ENCODE results near the gene TRPC4AP. TPM values are rescaled to one million over a fixed set of nuclear protein-coding genes. Genes with fewer than 3 reads are reported as not detected.

The TRPC4AP gene
- total RNA-seq, 2 experiments from 2014 or later: 59.9 to 60.6 TPM

DNA sequence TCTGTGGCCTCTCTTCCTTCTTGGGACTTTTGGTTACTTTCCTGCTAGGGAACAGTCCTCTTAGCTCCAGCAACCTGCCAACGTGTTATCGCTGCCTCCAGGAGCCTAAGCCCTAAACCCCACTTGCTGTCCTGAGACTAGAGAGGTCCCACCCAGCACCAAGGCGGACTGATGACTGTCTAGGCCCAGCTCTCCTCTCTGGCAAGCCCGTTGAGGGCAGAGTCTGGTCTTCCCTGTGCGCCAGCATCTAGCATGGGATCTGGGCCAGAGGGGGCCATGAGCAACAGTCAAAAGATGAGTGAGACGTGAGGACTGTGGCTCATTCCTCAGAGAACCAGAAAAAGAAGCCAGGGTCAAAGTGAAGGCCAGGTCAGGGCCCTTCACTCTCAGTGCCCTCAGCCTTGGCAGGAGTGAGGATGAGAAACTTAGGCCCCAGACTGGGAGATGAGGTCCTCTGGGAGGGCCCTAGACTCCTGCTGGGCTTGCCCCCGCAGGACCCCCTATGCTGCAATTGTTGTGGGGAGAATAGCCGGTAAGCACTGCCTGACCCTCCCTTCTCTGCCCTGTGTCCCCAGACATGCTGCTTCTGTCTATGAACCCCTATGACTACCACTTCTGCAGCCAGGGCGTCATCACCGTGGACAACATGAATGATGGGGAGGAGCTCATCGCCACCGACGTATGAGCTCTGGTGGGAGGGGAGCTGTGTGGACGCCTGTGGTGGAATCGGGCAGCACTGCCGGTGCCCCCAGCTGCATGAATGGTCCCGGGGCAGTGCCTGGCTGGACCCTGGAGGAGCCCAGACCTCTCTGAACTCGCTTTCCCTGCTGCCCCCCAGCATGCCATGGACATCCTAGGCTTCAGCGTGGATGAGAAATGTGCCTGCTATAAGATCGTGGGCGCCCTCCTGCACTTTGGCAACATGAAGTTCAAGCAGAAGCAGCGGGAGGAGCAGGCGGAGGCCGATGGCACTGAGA is 106.0 kb downstream of the TRPC4AP start:
- Mint-ChIP-seq H3K36me3 (no peaks in the 10 kb centered on the region), H3K4me3 (no peak overlapping the region), H3K27ac (no peak overlapping the region), H3K9me3 (no peaks in the 10 kb centered on the region), H3K4me1 (peaks cover 2% of the 10 kb centered on the region), H3K27me3 (peaks cover 7% of the 10 kb centered on the region)
- no peak for ATAC-seq (ENCODE audit: low read depth)
- POLR2A ChIA-PET: interaction anchor here (1.5 kb wide), 1 partner anchor 111 kb away, joined by 4 read pairs; the partner anchor contains the start of gene ACSS2
- DNase-seq: no peak

DNA sequence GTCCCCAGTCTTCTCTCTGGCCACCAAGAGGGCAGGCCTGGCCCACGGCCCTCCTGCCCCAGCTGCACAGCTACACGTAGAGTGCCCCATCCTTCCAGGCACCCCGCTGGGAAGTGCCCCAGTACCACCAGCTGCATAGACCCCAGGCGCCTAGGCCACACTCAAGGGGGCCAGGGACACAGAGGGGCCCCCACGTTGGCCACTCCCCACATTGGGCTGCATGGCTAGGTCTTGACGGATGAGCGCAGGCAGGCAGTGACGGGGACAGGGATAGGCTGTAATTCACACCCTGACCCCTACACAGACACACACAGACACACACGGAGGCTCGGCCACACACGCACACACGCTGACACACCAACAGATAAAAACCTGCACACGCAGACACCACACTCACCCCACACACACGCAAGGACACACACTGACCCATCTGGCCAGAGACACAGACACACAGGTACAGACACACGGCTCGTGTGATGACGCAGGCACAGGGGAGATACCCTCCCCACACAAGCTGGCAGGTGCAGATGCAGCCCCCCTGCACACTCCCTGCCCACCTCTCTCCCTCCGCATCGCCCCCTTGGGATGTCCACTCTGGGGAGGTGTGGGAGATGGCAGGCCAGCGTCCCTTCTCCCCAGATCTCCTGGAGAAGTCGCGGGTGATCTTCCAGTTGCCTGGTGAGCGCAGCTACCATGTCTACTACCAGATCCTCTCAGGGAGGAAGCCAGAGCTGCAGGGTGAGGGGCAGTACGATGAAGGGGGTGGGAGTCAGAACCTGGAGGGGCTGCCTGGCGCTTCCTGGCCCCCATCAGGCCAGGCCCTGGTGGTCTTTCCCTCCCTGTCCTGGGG is 106.9 kb downstream of the TRPC4AP start:
- Mint-ChIP-seq H3K27me3 (peaks cover 9% of the 10 kb centered on the region), H3K4me1 (peaks cover 2% of the 10 kb centered on the region), H3K36me3 (no peaks in the 10 kb centered on the region), H3K27ac (no peak overlapping the region), H3K4me3 (no peak overlapping the region), H3K9me3 (no peaks in the 10 kb centered on the region)
- ATAC-seq (ENCODE audit: low read depth): no peak
- DNase-seq: no peak
- POLR2A ChIA-PET: interaction anchor here (0.6 to 1.5 kb wide), 2 partner anchors 110 to 1850 kb away, joined by 4 to 7 read pairs; partner anchors contain the start of gene ACSS2

DNA sequence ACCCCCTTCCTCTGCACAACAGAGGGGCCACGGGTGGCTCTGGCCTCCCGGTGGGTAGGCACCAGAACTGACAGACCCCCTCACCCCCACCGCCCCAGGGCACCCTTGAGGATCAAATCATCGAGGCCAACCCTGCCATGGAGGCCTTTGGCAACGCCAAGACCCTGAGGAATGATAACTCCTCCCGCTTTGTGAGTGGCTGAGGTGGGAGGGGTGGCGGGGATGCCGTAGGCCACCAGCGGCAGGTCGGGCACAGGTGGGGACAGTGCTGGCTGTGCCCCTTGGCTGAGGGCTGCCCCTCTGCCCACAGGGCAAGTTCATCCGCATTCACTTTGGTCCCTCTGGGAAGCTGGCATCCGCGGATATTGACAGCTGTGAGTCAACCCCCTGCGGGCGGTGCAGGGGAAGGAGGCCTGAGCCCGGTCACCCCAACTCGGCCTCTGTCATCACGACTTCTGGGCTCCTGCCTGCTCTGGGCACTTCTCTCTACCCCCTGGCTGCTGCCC is 107.8 kb downstream of the TRPC4AP start:
- Mint-ChIP-seq H3K27me3 (peaks cover 9% of the 10 kb centered on the region), H3K27ac (no peak overlapping the region), H3K4me1 (peaks cover 2% of the 10 kb centered on the region), H3K4me3 (no peak overlapping the region), H3K36me3 (no peaks in the 10 kb centered on the region), H3K9me3 (no peaks in the 10 kb centered on the region)
- POLR2A ChIA-PET: interaction anchor here (1.5 kb wide), 1 partner anchor 109 kb away, joined by 4 read pairs; the partner anchor contains the start of gene ACSS2
- ATAC-seq (ENCODE audit: low read depth) (no peak), DNase-seq (no peak)

DNA sequence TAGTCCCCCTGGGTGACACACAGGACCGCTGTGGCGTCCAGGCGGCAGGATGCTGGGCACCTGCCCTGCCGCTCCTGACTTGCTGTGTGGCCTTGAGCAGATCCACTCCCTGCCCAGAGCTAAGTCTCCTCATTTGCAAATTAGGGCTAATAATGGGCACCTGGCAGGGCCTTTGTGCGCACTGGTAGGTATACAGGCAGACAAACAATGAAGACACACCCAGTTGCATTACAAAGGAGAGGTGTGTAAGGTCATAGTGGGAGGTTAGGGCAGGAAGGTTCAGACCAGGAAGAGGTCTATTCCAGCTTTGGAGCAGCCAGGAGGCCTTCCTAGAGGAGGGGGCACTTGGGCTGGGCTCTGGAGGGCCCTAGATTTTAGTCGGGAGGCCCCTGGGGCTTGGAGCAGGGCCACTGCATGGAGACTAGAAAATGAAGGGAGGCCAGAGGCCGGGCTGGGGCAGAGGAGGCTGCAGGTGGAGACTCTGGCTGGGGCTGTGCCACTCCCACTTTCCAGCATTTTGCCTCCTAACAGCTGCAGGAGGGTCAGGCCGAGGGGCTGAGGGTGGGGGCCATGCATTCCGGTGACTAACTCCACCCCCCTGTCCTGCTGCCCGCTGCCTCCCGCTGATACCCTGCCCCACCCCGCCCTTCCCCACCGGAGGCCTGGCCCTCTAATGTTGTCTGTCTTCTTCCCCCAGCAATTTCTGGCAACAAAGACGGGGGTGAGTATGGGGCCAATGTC is 108.4 kb downstream of the TRPC4AP start:
- Mint-ChIP-seq H3K27ac (peak overlapping the region; percentile 56), H3K9me3 (no peaks in the 10 kb centered on the region), H3K27me3 (peaks cover 9% of the 10 kb centered on the region), H3K4me3 (no peak overlapping the region), H3K4me1 (peaks cover 2% of the 10 kb centered on the region), H3K36me3 (no peaks in the 10 kb centered on the region)
- POLR2A ChIA-PET: no interaction called here
- no peak for ATAC-seq (ENCODE audit: low read depth)
- DNase-seq: no peak

DNA sequence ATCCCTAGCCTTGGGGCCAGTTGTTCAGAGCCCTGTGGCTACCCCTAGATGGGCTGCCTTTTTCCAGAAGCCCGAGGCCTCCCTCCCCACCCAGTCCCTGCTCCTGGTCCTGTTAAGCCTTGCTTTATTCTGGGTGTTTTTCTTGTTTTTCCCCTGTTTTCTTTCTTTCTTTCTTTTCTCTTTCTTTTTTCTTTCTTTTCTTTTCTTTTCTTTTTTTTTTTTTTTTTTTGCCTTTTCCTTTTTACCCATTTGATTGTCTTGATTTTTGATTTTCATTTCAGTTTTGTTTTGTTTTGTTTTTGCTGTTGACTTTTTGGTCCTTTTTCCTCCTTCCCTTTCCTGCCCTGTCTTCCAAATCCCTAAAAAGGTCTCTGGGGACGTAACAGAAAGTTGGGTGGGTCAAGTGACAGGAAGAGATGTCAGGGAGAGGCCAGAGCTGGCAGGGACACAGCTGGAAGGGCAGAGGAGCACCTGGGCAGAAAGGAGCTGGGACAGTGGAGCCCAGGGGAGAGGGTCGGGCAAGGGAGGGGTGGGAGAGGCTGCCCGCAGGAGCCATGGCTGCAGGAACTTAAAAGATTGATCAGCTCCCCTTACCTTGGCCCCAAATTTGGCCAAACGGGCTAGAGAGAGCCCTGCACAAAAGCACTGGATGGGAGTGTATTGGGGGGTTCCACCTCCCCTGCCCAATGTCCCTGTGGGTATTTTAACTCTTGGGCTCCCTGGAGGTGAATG is 109.4 kb downstream of the TRPC4AP start:
- no peaks in the 10 kb centered on the region for H3K36me3 Mint-ChIP-seq
- H3K27me3 Mint-ChIP-seq: peaks cover 9% of the 10 kb centered on the region
- no peak overlapping the region for H3K27ac Mint-ChIP-seq
- ATAC-seq (ENCODE audit: low read depth) (no peak), DNase-seq (no peak)
- no peak overlapping the region for H3K4me3 Mint-ChIP-seq
- POLR2A ChIA-PET: interaction anchor here (0.7 kb wide), 1 partner anchor 11 kb away, joined by 4 read pairs; no protein-coding TSS in a partner anchor
- H3K9me3 Mint-ChIP-seq: no peaks in the 10 kb centered on the region
- peaks cover 2% of the 10 kb centered on the region for H3K4me1 Mint-ChIP-seq

DNA sequence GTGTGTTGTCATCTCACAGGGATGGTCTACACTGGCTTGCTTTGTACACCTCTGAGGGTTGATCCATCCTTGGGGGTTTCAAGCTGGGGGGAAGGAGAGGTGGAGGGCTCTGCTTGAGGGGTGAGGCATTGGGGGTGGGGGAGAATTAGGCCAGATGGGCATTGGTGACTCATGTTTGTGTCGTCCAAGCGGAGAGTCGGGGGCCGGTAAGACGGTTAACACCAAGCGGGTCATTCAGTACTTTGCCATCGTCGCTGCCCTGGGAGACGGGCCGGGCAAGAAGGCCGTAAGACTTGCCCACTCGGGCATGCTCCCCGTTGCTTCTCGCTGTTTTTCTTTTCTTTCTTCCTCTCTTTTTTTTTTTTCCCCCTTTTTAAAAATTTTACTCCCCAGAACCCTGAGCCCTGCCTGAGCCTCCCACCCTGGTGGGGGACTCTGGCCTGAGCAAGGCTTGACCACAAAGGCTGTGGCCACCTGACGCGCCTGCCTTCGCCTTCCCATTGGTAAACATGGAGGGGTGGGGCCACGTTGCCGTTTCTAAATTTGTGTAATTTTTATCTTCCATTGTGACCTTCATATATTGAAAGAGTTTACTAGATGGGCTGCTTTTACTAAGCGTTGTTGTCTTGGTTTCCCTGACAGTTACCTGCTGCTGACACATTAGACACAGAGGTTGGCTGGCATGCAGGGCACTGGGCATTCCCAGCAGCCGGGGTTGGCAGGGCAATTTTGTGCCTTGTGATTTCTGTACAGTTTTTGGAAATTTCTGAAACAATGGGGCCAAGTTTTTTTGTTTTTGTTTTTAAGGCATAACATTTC is 110.1 kb downstream of the TRPC4AP start:
- DNase-seq (no peak), ATAC-seq (ENCODE audit: low read depth) (no peak)
- POLR2A ChIA-PET: no interaction called here
- Mint-ChIP-seq H3K27ac (no peak overlapping the region), H3K9me3 (no peaks in the 10 kb centered on the region), H3K4me1 (peaks cover 2% of the 10 kb centered on the region), H3K4me3 (no peak overlapping the region), H3K27me3 (peaks cover 9% of the 10 kb centered on the region), H3K36me3 (no peaks in the 10 kb centered on the region)

DNA sequence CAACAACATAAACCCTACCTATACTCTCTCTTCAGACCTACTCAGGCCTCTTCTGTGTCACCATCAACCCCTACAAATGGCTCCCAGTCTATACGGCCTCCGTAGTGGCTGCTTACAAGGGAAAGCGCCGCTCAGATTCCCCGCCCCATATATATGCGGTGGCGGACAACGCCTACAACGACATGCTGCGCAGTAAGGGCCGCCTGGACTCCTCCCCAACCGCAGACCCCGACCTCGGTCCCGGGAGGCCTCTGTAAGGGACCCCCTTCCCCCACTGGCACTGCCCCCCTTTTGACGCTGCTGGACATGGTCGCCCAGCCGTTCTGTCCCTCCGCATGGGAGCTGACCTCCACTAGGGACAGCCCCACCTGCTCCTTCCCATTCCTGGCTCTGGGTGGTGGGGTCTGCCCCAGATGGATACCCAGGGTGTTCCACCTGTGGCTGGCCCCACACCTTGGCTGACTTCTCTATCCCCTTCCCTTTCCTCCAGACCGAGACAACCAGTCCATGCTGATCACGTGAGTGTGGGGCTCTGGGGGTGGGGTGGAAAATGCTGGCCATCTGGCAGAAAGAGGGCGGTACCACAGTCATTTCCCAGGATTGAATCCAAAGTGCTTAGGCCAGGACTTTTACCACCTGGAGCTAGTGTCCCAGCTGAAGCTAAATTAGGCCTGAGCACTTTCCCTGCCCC is 111.9 kb downstream of the TRPC4AP start:
- no peak for ATAC-seq (ENCODE audit: low read depth)
- H3K36me3 Mint-ChIP-seq: no peaks in the 10 kb centered on the region
- peaks cover 9% of the 10 kb centered on the region for H3K27me3 Mint-ChIP-seq

DNA sequence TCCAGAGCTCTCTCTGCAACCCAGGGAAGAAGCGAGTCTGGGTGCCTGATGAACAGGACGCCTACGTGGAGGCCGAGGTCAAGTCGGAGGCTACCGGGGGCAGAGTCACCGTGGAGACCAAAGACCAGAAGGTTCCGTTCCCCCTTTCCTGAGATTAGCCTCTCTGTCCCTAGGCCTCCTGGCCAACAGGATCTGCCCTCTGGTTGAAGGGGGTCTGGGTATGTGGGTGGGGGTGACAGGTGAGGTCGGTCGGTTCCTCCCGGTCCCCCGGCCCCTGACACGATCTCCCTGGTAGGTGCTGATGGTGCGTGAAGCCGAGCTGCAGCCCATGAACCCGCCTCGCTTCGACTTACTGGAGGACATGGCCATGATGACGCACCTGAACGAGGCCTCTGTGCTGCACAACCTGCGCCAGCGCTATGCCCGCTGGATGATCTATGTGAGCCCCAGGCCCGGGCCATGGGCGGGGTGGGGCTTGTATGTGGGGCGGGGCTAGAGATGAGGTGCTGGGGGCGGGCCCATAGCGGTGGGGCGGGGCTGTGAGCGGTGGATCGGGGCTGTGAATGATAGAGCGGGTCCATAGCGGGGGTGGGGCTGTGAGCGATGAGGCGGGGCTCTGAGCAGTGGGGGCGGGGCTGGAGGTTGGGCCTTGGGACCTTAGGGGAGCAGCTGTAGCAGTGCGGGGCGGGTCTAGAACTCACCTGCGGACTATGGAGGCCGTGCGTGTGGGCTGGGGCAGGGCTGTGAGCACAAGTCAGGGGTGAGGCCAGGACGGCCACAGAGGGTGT is 113.0 kb downstream of the TRPC4AP start:
- no peak overlapping the region for H3K27ac Mint-ChIP-seq
- no peak for ATAC-seq (ENCODE audit: low read depth)
- no peak for DNase-seq

More for the DNA sequence above, 111.9 kb downstream of the TRPC4AP start:
- no peak for DNase-seq
- Mint-ChIP-seq H3K9me3 (no peaks in the 10 kb centered on the region), H3K4me1 (peaks cover 2% of the 10 kb centered on the region), H3K4me3 (no peak overlapping the region), H3K27ac (no peak overlapping the region)
- POLR2A ChIA-PET: no interaction called here

DNA sequence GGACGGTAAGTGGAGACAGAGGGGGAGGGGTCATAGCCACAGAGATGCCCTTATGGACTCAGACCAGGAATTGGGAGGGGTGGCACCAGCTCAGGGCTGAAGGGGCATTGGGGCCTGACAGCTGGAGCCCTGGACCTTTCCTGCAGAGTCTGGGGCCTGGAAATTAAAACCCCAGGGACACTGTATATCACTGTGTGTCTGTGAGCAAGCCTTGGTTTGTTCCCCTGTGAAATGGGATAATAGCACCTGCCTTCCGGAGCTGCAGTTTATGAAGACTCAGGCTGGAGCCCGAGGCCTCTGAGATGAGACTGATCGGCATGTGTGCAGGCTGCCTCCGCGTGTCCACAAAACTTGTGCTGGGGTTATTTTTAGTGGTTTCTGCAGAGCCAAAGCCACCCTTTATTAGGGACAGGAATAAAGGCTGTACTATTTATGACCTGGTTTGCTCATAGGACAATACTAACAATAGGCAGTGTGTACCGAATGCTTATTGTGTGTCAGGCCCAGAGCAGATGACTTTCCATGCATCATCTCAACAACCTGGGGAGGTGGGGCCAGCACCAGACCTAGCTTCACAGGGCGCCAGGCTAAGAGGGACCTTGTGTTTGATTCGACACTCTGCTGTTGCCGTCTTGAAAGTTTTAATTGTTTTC is 114.4 kb downstream of the TRPC4AP start:
- no peak overlapping the region for H3K27ac Mint-ChIP-seq
- H3K9me3 Mint-ChIP-seq: no peaks in the 10 kb centered on the region
- H3K4me3 Mint-ChIP-seq: no peak overlapping the region
- no peak for ATAC-seq (ENCODE audit: low read depth)
- DNase-seq: no peak
- H3K4me1 Mint-ChIP-seq: no peaks in the 10 kb centered on the region
- POLR2A ChIA-PET: no interaction called here
- peaks cover 7% of the 10 kb centered on the region for H3K27me3 Mint-ChIP-seq
- no peaks in the 10 kb centered on the region for H3K36me3 Mint-ChIP-seq

More for the DNA sequence above, 113.0 kb downstream of the TRPC4AP start:
- POLR2A ChIA-PET: no interaction called here
- peaks cover 9% of the 10 kb centered on the region for H3K27me3 Mint-ChIP-seq
- no peaks in the 10 kb centered on the region for H3K9me3 Mint-ChIP-seq
- H3K36me3 Mint-ChIP-seq: no peaks in the 10 kb centered on the region
- no peaks in the 10 kb centered on the region for H3K4me1 Mint-ChIP-seq
- H3K4me3 Mint-ChIP-seq: no peak overlapping the region

DNA sequence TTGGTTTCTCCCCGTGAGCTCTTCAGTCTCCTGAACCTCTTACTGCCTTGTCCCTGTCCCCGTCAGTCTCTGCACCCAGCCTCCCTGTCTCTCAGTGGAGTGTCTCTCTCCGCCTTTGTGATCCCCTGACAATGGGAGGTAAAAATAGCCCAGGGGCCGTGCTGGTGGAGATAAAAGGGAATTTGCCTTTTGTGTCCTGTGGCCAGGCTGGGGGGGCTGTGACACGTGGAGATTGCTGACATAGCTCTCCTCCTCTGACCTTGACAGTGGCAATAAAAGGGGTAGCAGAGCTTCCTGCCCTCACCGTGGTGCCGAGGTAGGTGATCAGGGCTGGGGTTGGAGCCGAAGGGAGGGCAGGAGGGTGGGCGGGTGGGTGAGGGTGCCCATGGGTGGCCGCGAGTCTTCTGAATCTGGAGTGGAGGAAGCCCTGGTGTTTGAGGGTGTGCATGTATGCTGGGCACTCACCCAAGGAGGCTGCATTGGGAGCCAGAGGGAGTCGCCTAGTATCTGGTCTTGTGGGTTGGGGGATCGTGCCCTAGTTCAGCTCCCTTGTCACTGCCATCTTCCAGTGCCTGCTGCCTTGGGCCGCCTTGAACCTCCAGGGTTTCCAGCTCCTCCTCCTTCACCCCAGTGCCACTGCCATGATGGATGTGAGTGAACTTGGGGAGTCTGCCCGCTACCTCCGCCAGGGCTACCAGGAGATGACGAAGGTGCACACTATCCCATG is 115.1 kb downstream of the TRPC4AP start:
- Mint-ChIP-seq H3K27me3 (peaks cover 8% of the 10 kb centered on the region), H3K36me3 (no peaks in the 10 kb centered on the region), H3K4me1 (no peaks in the 10 kb centered on the region), H3K9me3 (no peaks in the 10 kb centered on the region), H3K27ac (no peak overlapping the region), H3K4me3 (no peak overlapping the region)
- POLR2A ChIA-PET: interaction anchor here (0.5 kb wide), 1 partner anchor 79 kb away, joined by 3 read pairs; no protein-coding TSS in a partner anchor
- ATAC-seq (ENCODE audit: low read depth) (no peak), DNase-seq (no peak)
